ENCODE data around the gene TPP1.

DNA sequence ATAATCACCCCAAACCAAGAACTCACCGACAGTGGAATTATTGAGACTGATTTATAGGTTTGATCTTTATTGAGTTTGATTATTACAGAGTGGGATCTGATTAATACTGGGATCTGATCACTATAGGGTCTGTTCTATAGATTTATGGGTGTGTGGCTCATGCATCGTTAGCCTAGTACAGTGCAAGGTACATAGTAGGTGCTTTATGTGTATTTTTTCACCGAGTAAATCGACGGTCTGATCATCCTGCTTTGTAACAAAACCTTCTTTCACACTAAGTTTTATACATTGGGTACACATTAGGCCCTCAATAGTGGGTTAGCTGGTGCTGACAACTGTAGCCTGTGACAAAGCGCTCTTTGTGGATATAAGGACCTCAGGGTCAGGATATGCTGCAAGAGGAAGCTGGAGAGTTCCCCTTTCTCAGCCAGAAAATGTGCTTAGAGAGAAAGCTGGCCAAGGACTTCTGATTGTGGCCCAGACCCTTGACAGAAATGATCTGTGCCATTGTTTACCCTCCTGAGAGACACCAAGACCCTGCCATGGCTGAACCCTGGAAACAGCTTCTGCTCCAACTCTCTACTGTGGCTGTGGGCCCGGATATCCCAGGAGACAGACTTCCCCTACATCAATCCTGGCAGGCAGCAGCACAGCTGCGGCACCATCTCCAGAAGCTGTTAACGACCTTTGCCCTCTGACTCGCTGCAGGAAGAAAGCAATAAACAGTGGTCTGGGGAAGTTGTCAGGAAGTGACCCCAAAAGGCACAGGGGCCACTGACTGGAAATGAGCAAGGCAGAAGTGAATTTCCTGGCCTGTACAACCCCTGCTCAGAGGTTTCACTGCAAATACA lies 16.1 kb upstream of the TPP1 start:
- TF ChIP-seq, protein P1, sequence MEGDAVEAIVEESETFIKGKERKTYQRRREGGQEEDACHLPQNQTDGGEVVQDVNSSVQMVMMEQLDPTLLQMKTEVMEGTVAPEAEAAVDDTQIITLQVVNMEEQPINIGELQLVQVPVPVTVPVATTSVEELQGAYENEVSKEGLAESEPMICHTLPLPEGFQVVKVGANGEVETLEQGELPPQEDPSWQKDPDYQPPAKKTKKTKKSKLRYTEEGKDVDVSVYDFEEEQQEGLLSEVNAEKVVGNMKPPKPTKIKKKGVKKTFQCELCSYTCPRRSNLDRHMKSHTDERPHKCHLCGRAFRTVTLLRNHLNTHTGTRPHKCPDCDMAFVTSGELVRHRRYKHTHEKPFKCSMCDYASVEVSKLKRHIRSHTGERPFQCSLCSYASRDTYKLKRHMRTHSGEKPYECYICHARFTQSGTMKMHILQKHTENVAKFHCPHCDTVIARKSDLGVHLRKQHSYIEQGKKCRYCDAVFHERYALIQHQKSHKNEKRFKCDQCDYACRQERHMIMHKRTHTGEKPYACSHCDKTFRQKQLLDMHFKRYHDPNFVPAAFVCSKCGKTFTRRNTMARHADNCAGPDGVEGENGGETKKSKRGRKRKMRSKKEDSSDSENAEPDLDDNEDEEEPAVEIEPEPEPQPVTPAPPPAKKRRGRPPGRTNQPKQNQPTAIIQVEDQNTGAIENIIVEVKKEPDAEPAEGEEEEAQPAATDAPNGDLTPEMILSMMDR (conservative IDR thresholded peaks at IDR 0.05 in 1 of 2, IDR thresholded peaks at IDR 0.05 in 1 of 2; ENCODE audit: low read depth in 1 of 2, low read length in 2 of 2): no peak
- TF ChIP-seq EZH2 (IDR thresholded peaks at IDR 0.05; ENCODE audit: low read length, missing control alignments): no peak
